ENCODE measurements around the gene GATA1. TPM values are rescaled to one million over a fixed set of nuclear protein-coding genes. Genes with fewer than 3 reads are reported as not detected.

Gene GATA1
- total RNA-seq, 1 donor from 2014 or later = 1.2 TPM

- Histone ChIP-seq H3K27ac (no peak overlapping the region), H3K27me3 (no peaks in the 10 kb centered on the region), H3K36me3 (no peaks in the 10 kb centered on the region), H3K4me1 (no peaks in the 10 kb centered on the region), H3K9me3 (no peaks in the 10 kb centered on the region), H3K4me3 (no peak overlapping the region)
- TF ChIP-seq POLR2A (IDR thresholded peaks at IDR 0.05) = no peak
- TF ChIP-seq CTCF (IDR thresholded peaks at IDR 0.05) = no peak
- no peak for TF ChIP-seq POLR2AphosphoS5 (IDR thresholded peaks at IDR 0.05; ENCODE audit: insufficient read depth in 1 of 2, low read depth in 1 of 2)
- intact Hi-C loops (cut with DNase I) = no loop called here
- no peak for DNase-seq (ENCODE audit: extremely low spot score in 2 of 2)
Measured at GRCh38 chrX:48776818-48777439, 9.5 kb upstream of the GATA1 start.

GRCh38 chrX:48779399-48779798, 7.0 kb upstream of the GATA1 start:
- H3K4me1 ChIP-seq = no peaks in the 10 kb centered on the region
- no peaks in the 10 kb centered on the region for H3K36me3 ChIP-seq
- H3K27ac ChIP-seq = no peak overlapping the region
- no peaks in the 10 kb centered on the region for H3K27me3 ChIP-seq
- intact Hi-C loops (cut with DNase I) = no loop called here
- no peak overlapping the region for H3K4me3 ChIP-seq
- no peak for DNase-seq (ENCODE audit: extremely low spot score in 2 of 2)
- TF ChIP-seq CTCF (IDR thresholded peaks at IDR 0.05) (no peak), POLR2A (IDR thresholded peaks at IDR 0.05) (no peak), POLR2AphosphoS5 (IDR thresholded peaks at IDR 0.05; ENCODE audit: insufficient read depth in 1 of 2, low read depth in 1 of 2) (no peak)
- H3K9me3 ChIP-seq = no peaks in the 10 kb centered on the region

- TF ChIP-seq CTCF (IDR thresholded peaks at IDR 0.05) (no peak), POLR2A (IDR thresholded peaks at IDR 0.05) (no peak), POLR2AphosphoS5 (IDR thresholded peaks at IDR 0.05; ENCODE audit: insufficient read depth in 1 of 2, low read depth in 1 of 2) (no peak)
- H3K27ac ChIP-seq = no peak overlapping the region
- intact Hi-C loops (cut with DNase I) = no loop called here
- no peaks in the 10 kb centered on the region for H3K36me3 ChIP-seq
- no peak for DNase-seq (ENCODE audit: extremely low spot score in 2 of 2)
- no peak overlapping the region for H3K4me3 ChIP-seq
- no peaks in the 10 kb centered on the region for H3K9me3 ChIP-seq
- H3K27me3 ChIP-seq = no peaks in the 10 kb centered on the region
- H3K4me1 ChIP-seq = no peaks in the 10 kb centered on the region
Measured at GRCh38 chrX:48781705-48782104, 4.7 kb upstream of the GATA1 start.

GRCh38 chrX:48782216-48782615, 4.2 kb upstream of the GATA1 start:
- no peak for DNase-seq (ENCODE audit: extremely low spot score in 2 of 2)
- no peaks in the 10 kb centered on the region for H3K27me3 ChIP-seq
- intact Hi-C loops (cut with DNase I) = no loop called here
- H3K4me1 ChIP-seq = no peaks in the 10 kb centered on the region
- TF ChIP-seq POLR2AphosphoS5 (IDR thresholded peaks at IDR 0.05; ENCODE audit: insufficient read depth in 1 of 2, low read depth in 1 of 2) = no peak
- TF ChIP-seq CTCF (IDR thresholded peaks at IDR 0.05) = no peak
- TF ChIP-seq POLR2A (IDR thresholded peaks at IDR 0.05) = no peak
- H3K27ac ChIP-seq = no peak overlapping the region
- H3K4me3 ChIP-seq = no peak overlapping the region
- no peaks in the 10 kb centered on the region for H3K9me3 ChIP-seq
- no peaks in the 10 kb centered on the region for H3K36me3 ChIP-seq

GRCh38 chrX:48782795-48783194, 3.6 kb upstream of the GATA1 start:
- DNase-seq (ENCODE audit: extremely low spot score in 2 of 2) = no peak
- Histone ChIP-seq H3K4me3 (no peak overlapping the region), H3K36me3 (no peaks in the 10 kb centered on the region), H3K9me3 (no peaks in the 10 kb centered on the region), H3K27ac (no peak overlapping the region), H3K4me1 (no peaks in the 10 kb centered on the region), H3K27me3 (no peaks in the 10 kb centered on the region)
- TF ChIP-seq CTCF (IDR thresholded peaks at IDR 0.05) (no peak), POLR2AphosphoS5 (IDR thresholded peaks at IDR 0.05; ENCODE audit: insufficient read depth in 1 of 2, low read depth in 1 of 2) (no peak), POLR2A (IDR thresholded peaks at IDR 0.05) (no peak)
- intact Hi-C loops (cut with DNase I) = no loop called here

Data from vagina (tissue), 2 donors.